OCI-LY1 (cell line): ENCODE results near the gene SFT2D1.

Experiments
- H2AFZ ChIP-seq: fragments of 200-600 bp; sonication (generic), shearing (Covaris generic); 2 replicates; pipeline ENCODE4 v1.6.0; 2014; ENCODE audit warnings: antibody characterized with exemption, mild to moderate bottlenecking, low read length
- H3F3A ChIP-seq: fragments of 200-600 bp; sonication (generic), shearing (Covaris generic); 2 replicates; pipeline ENCODE4 v1.6.0; 2014; ENCODE audit warnings: mild to moderate bottlenecking, antibody characterized with exemption, low read length, moderate library complexity; ENCODE audit not compliant: insufficient read depth
- H3K27ac ChIP-seq: fragments of 200-600 bp; sonication (generic); 2 replicates; pipeline ENCODE4 v1.5.1; 2014; ENCODE audit warnings: low read length, mixed run types, mild to moderate bottlenecking, low read depth; ENCODE audit not compliant: poor library complexity, severe bottlenecking
- H3K27me3 ChIP-seq: fragments of 200-600 bp; sonication (generic); 2 replicates; pipeline ENCODE4 v1.6.0; 2014; ENCODE audit warnings: antibody characterized with exemption, mild to moderate bottlenecking, low read length, moderate library complexity; ENCODE audit not compliant: insufficient read depth
- H3K36me3 ChIP-seq: fragments of 200-600 bp; sonication (generic); 2 replicates; pipeline ENCODE4 v1.6.1; 2014; ENCODE audit warnings: mild to moderate bottlenecking, antibody characterized with exemption, low read length, moderate library complexity, mixed read lengths; ENCODE audit not compliant: insufficient read depth
- H3K4me1 ChIP-seq: fragments of 200-600 bp; sonication (generic); 2 replicates; pipeline ENCODE4 v1.5.1; 2014; ENCODE audit warnings: mild to moderate bottlenecking, low read length, moderate library complexity; ENCODE audit not compliant: insufficient read depth, severe bottlenecking
- H3K4me2 ChIP-seq: fragments of 200-600 bp; sonication (generic), shearing (Covaris generic); 2 replicates; pipeline ENCODE4 v1.6.1; 2014; ENCODE audit warnings: low read length
- H3K4me3 ChIP-seq: fragments of 200-600 bp; sonication (generic); 2 replicates; pipeline ENCODE4 v1.5.1; 2014; ENCODE audit warnings: low read length, low read depth, mild to moderate bottlenecking, mixed read lengths; ENCODE audit not compliant: poor library complexity, severe bottlenecking
- H3K79me2 ChIP-seq: fragments of 200-600 bp; shearing (Covaris generic); 2 replicates; pipeline ENCODE4 v1.6.1; 2016; ENCODE audit warnings: mixed run types, low read length, mixed read lengths; ENCODE audit not compliant: insufficient read depth
- H3K9ac ChIP-seq: fragments of 200-600 bp; sonication (generic), shearing (Covaris generic); 2 replicates; pipeline ENCODE4 v1.6.1; 2014; ENCODE audit warnings: mild to moderate bottlenecking, low read length, mixed read lengths
- H3K9me2 ChIP-seq: fragments of 200-600 bp; sonication (generic), shearing (Covaris generic); 2 replicates; pipeline ENCODE4 v1.6.1; 2014; ENCODE audit warnings: low read depth, mild to moderate bottlenecking, low read length, mixed read lengths
- H3K9me3 ChIP-seq: fragments of 200-600 bp; shearing (Covaris generic); 2 replicates; pipeline ENCODE4 v1.6.1; 2014; ENCODE audit warnings: low read length, mixed read lengths
- H4K20me1 ChIP-seq: fragments of 200-600 bp; sonication (generic), shearing (Covaris generic); 2 replicates; pipeline ENCODE4 v1.6.0; 2016; ENCODE audit warnings: mild to moderate bottlenecking, low read length; ENCODE audit not compliant: insufficient read depth
- CTCF ChIP-seq: fragments of 200-600 bp; sonication (generic), shearing (Covaris generic); IDR thresholded peaks from 2 replicates; pipeline ENCODE4 v1.5.1; 2017; ENCODE audit warnings: mild to moderate bottlenecking, antibody characterized with exemption, low read length, moderate library complexity, mixed read lengths
- EZH2 ChIP-seq: fragments of 200-600 bp; sonication (generic), shearing (Covaris generic); IDR thresholded peaks from 2 replicates; pipeline ENCODE4 v1.8.0; 2017; ENCODE audit warnings: borderline replicate concordance, mixed run types, mild to moderate bottlenecking, antibody characterized with exemption, low read length, moderate library complexity, mixed read lengths

SFT2D1 gene

GRCh38 chr6:166333172-166333995, 9.0 kb downstream of the SFT2D1 start:
- H3K4me2 ChIP-seq = peak overlapping the region; percentile 11; the same call in 1 of the 2 replicates
- no peaks in the 10 kb centered on the region for H3K9me2 ChIP-seq
- no peaks in the 10 kb centered on the region for H3F3A ChIP-seq
- no peak overlapping the region for H3K4me3 ChIP-seq
- peaks cover 34% of the 10 kb centered on the region for H3K4me1 ChIP-seq
- no peak for TF ChIP-seq EZH2
- H2AFZ ChIP-seq = no peak overlapping the region
- no peaks in the 10 kb centered on the region for H3K9me3 ChIP-seq
- H3K79me2 ChIP-seq = peaks cover 21% of the 10 kb centered on the region
- no peak overlapping the region for H3K9ac ChIP-seq
- no peak overlapping the region for H3K27ac ChIP-seq
- H3K36me3 ChIP-seq = peaks cover 44% of the 10 kb centered on the region; the same call in 1 of the 2 replicates
- no peaks in the 10 kb centered on the region for H3K27me3 ChIP-seq
- H4K20me1 ChIP-seq = 0 out of 2 replicates have a peak, but pooled peaks cover 3% of the 10 kb centered on the region

- H3F3A ChIP-seq = no peaks in the 10 kb centered on the region
- peaks cover 28% of the 10 kb centered on the region for H3K4me1 ChIP-seq
- peaks cover 21% of the 10 kb centered on the region for H3K79me2 ChIP-seq
- no peak overlapping the region for H3K27ac ChIP-seq
- 0 out of 2 replicates have a peak, but pooled peaks cover 3% of the 10 kb centered on the region for H4K20me1 ChIP-seq
- H3K27me3 ChIP-seq = no peaks in the 10 kb centered on the region
- no peak overlapping the region for H2AFZ ChIP-seq
- H3K9ac ChIP-seq = no peak overlapping the region
- no peak for TF ChIP-seq CTCF
- no peak for TF ChIP-seq EZH2
- H3K9me2 ChIP-seq = no peaks in the 10 kb centered on the region
- H3K4me3 ChIP-seq = no peak overlapping the region
- H3K4me2 ChIP-seq = no peak overlapping the region
- H3K36me3 ChIP-seq = peaks cover 40% of the 10 kb centered on the region
- H3K9me3 ChIP-seq = no peaks in the 10 kb centered on the region
These were observed 10.6 kb downstream of the SFT2D1 start for GRCh38 chr6:166331503-166332415.

- Histone ChIP-seq H3K4me3 (no peak overlapping the region), H3K9me3 (no peaks in the 10 kb centered on the region), H3K27me3 (no peaks in the 10 kb centered on the region), H2AFZ (no peak overlapping the region), H3K79me2 (peaks cover 21% of the 10 kb centered on the region), H3K27ac (no peak overlapping the region), H4K20me1 (0 out of 2 replicates have a peak, but pooled peaks cover 3% of the 10 kb centered on the region), H3K4me2 (no peak overlapping the region), H3F3A (no peaks in the 10 kb centered on the region), H3K4me1 (peaks cover 24% of the 10 kb centered on the region), H3K36me3 (peaks cover 39% of the 10 kb centered on the region), H3K9me2 (no peaks in the 10 kb centered on the region), H3K9ac (no peak overlapping the region)
- no peak for TF ChIP-seq CTCF
- no peak for TF ChIP-seq EZH2
These were observed 11.7 kb downstream of the SFT2D1 start for GRCh38 chr6:166330612-166331011.
